ENCODE results near the gene CPT1B. TPM values are rescaled to one million over a fixed set of nuclear protein-coding genes. Genes with fewer than 3 reads are reported as not detected.
"Not testable (repeated sequence)": the region's sequence is repeated elsewhere in the genome, so short reads cannot be mapped to it uniquely, and the experiment has no call there.

Gene CPT1B
- total and polyA plus RNA-seq, 7 donors: 1.4 to 22.6 (median 5.0) TPM

DNA sequence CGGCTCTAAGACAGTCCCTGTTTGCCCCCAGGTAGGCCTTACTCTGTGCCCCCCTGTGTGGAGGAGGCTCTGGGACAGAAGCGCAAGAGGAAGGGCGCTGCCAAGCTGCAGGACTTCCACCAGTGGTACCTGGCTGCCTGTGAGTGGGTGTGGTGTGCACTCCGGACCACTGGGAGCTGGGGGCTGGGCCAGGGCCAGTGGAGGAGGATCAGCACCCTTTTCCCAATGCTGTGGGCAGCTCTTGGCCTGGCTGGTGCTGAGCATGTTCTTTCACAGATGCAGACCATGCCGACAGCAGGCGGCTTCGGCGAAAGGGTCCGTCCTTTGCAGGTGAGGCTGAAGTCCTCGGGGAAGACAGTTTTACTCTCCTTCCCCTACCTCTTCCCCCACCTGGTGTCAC, 56.5 kb downstream of the CPT1B start:
- H3K27ac ChIP-seq: no peak overlapping the region
- no peaks in the 10 kb centered on the region for H3K27me3 ChIP-seq
- peaks cover 45 to 75% (median 53%) of the 10 kb centered on the region in 4 donors for H3K36me3 ChIP-seq
- H3K4me3 ChIP-seq: no peak overlapping the region
- intact Hi-C loops (cut with DNase I): no loop called here
- TF ChIP-seq, protein P1, sequence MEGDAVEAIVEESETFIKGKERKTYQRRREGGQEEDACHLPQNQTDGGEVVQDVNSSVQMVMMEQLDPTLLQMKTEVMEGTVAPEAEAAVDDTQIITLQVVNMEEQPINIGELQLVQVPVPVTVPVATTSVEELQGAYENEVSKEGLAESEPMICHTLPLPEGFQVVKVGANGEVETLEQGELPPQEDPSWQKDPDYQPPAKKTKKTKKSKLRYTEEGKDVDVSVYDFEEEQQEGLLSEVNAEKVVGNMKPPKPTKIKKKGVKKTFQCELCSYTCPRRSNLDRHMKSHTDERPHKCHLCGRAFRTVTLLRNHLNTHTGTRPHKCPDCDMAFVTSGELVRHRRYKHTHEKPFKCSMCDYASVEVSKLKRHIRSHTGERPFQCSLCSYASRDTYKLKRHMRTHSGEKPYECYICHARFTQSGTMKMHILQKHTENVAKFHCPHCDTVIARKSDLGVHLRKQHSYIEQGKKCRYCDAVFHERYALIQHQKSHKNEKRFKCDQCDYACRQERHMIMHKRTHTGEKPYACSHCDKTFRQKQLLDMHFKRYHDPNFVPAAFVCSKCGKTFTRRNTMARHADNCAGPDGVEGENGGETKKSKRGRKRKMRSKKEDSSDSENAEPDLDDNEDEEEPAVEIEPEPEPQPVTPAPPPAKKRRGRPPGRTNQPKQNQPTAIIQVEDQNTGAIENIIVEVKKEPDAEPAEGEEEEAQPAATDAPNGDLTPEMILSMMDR (IDR thresholded peaks at IDR 0.05): no peak
- no peak for TF ChIP-seq POLR2A (IDR thresholded peaks at IDR 0.05)
- no peak for TF ChIP-seq EP300 (IDR thresholded peaks at IDR 0.05)
- no peak for TF ChIP-seq POLR2AphosphoS5 (IDR thresholded peaks at IDR 0.05)
- 88 to 95% methylated on average over 10 of the region's 10 CpGs for WGBS, 2 donors
- no peaks in the 10 kb centered on the region for H3K9me3 ChIP-seq
- H3K4me1 ChIP-seq: peaks cover 0 to 30% (median 20%) of the 10 kb centered on the region in 4 donors
- DNase-seq: no peak

DNA sequence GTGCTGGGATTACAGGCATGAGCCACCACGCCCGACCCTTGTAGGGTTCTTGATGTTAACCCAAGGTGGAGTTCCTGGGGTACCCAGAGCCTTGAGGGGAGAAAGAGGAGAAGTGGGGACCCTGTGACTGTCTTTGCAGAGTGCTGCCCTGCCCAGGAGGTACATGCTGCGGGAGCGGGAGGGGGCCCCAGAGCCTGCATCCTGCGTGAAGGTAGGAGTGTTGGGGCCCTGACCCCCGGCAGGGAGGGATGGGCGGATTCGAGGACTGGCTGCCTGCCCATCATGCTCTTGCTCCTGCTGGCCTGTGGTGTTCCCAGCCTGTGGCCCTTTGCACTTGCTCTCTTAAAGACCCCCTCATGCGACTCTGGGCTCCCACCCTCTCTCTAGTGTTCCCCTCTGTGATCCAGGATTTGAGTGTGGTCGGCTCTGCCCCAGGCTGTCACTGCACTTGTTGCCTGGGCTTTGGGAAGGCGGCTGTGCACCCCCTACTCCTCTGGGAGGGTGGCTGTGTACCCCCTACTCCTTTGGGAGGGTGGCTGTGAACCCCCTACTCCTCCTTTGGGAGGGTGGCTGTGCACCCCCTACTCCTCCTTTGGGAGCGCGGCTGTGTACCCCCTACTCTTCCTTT, 57.3 kb downstream of the CPT1B start:
- DNase-seq: no peak
- Histone ChIP-seq H3K36me3 (peaks cover 45 to 80% (median 54%) of the 10 kb centered on the region in 4 donors), H3K4me3 (no peak overlapping the region), H3K27me3 (no peaks in the 10 kb centered on the region), H3K4me1 (peaks cover 0 to 22% (median 14%) of the 10 kb centered on the region in 4 donors), H3K27ac (no peak overlapping the region), H3K9me3 (no peaks in the 10 kb centered on the region)
- intact Hi-C loops (cut with DNase I): no loop called here
- 93 to 95% methylated on average over 13 of the region's 13 CpGs for WGBS, 2 donors
- TF ChIP-seq POLR2A (IDR thresholded peaks at IDR 0.05): no peak
- TF ChIP-seq POLR2AphosphoS5 (IDR thresholded peaks at IDR 0.05): no peak
- TF ChIP-seq, protein P1 (IDR thresholded peaks at IDR 0.05): no peak
- no peak for TF ChIP-seq EP300 (IDR thresholded peaks at IDR 0.05)

DNA sequence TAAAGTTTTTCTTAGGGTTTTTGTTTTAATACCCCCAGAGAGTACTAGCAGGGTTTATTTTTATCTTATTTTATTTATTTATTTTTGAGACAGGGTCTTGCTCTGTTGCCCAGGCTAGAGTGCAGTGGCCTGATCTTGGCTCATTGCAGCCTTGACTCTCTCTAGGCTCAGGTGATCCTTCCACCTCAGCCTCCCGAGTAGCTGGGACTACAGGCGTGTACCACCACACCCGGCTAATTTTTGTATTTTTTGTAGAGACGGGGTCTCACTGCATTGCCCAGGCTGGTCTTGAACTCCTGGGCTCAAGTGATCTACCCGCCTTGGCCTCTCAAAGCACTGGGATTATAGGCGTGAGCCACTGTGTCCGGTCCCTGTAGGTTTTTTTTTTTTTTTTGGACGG, 58.0 kb downstream of the CPT1B start:
- H3K9me3 ChIP-seq; DNase-seq; H3K4me3 ChIP-seq; H3K27me3 ChIP-seq; intact Hi-C loops (cut with DNase I); H3K27ac ChIP-seq: not testable (repeated sequence)
- peaks cover 45 to 80% (median 54%) of the 10 kb centered on the region in 4 donors for H3K36me3 ChIP-seq
- H3K4me1 ChIP-seq: peaks cover 0 to 19% (median 13%) of the 10 kb centered on the region in 4 donors
- 96% methylated on average over 8 of the region's 8 CpGs for WGBS, 2 donors

- Histone ChIP-seq H3K36me3 (peaks cover 45 to 80% (median 54%) of the 10 kb centered on the region in 4 donors), H3K27ac (no peak overlapping the region), H3K27me3 (no peaks in the 10 kb centered on the region), H3K9me3 (no peaks in the 10 kb centered on the region), H3K4me3 (no peak overlapping the region), H3K4me1 (peaks cover 0 to 9% (median 3%) of the 10 kb centered on the region in 4 donors)
- 98% methylated on average over 8 of the region's 8 CpGs for whole genome bisulfite sequencing, 2 donors
- TF ChIP-seq POLR2AphosphoS5 (IDR thresholded peaks at IDR 0.05): no peak
- no peak for TF ChIP-seq POLR2A (IDR thresholded peaks at IDR 0.05)
- TF ChIP-seq EP300 (IDR thresholded peaks at IDR 0.05): no peak
- DNase-seq: no peak
- intact Hi-C loops (cut with DNase I): no loop called here
Measured at GRCh38 chr22:50519151-50519550, 59.1 kb downstream of the CPT1B start.

Other genes with a start within 250 kb of the CPT1B start
- 10 to 100 TPM; 29.0 to 64.5 (median 43.9) TPM for gene PPP6R2, start 235.1 kb downstream of the CPT1B start, total RNA-seq
- 10 to 100 TPM; 15.0 to 57.5 (median 22.4) TPM for gene PPP6R2, start 235.1 kb downstream of the CPT1B start, polyA plus RNA-seq
- 10 to 100 TPM; 23.2 to 53.7 (median 32.3) TPM for gene SBF1, start 103.4 kb downstream of the CPT1B start, total RNA-seq
- 10 to 100 TPM; 13.8 to 67.3 (median 17.3) TPM for gene SBF1, start 103.4 kb downstream of the CPT1B start, polyA plus RNA-seq
- gene ADM2, start 96.9 kb downstream of the CPT1B start, total RNA-seq: not detected
- gene ADM2, start 96.9 kb downstream of the CPT1B start, polyA plus RNA-seq: 1 to 10 TPM; 1.2 to 8.6 (median 3.2) TPM
- not detected for gene MIOX, start 91.6 kb downstream of the CPT1B start, total RNA-seq
- under 1 TPM in 1 of 3 donors, not detected in 2; 0.20 TPM for gene MIOX, start 91.6 kb downstream of the CPT1B start, polyA plus RNA-seq
- gene LMF2, start 70.7 kb downstream of the CPT1B start, total RNA-seq: 10 to 100 TPM; 24.8 to 52.5 (median 45.3) TPM
- 10 to 100 TPM in 2 of 3 donors, 1 to 10 TPM in 1; 7.2 to 61.1 (median 11.3) TPM for gene LMF2, start 70.7 kb downstream of the CPT1B start, polyA plus RNA-seq
- 10 to 100 TPM; 30.7 to 54.0 (median 35.6) TPM for gene NCAPH2, start 70.2 kb downstream of the CPT1B start, total RNA-seq
- 10 to 100 TPM; 20.3 to 45.3 (median 22.2) TPM for gene NCAPH2, start 70.2 kb downstream of the CPT1B start, polyA plus RNA-seq
- gene SCO2, start 52.8 kb downstream of the CPT1B start, total RNA-seq: 1 to 10 TPM in 3 of 4 donors, not detected in 1; 1.3 to 1.8 (median 1.4) TPM
- gene SCO2, start 52.8 kb downstream of the CPT1B start, polyA plus RNA-seq: 1 to 10 TPM; 3.9 to 5.4 (median 5.1) TPM
- 10 to 100 TPM; 20.0 to 44.3 (median 22.5) TPM for gene TYMP, start 48.4 kb downstream of the CPT1B start, total RNA-seq
- 100 to 1,000 TPM in 1 of 3 donors, 10 to 100 TPM in 2; 17.4 to 169 (median 89.5) TPM for gene TYMP, start 48.4 kb downstream of the CPT1B start, polyA plus RNA-seq
- gene KLHDC7B, start 32.5 kb downstream of the CPT1B start, total RNA-seq: not detected
- 1 to 10 TPM in 1 of 3 donors, not detected in 2; 2.0 TPM for gene KLHDC7B, start 32.5 kb downstream of the CPT1B start, polyA plus RNA-seq
- not detected for gene SYCE3, start 15.5 kb downstream of the CPT1B start, total RNA-seq
- gene SYCE3, start 15.5 kb downstream of the CPT1B start, polyA plus RNA-seq: not detected
- 10 to 100 TPM; 22.0 to 55.1 (median 39.2) TPM for gene CHKB, start 4.4 kb upstream of the CPT1B start, total RNA-seq
- gene CHKB, start 4.4 kb upstream of the CPT1B start, polyA plus RNA-seq: 10 to 100 TPM; 24.7 to 90.0 (median 37.8) TPM
- gene MAPK8IP2, start 22.4 kb upstream of the CPT1B start, total RNA-seq: 1 to 10 TPM in 3 of 4 donors, under 1 TPM in 1; 0.66 to 2.9 (median 2.0) TPM
- 1 to 10 TPM in 1 of 3 donors, under 1 TPM in 2; under 0.01 to 1.9 (median 0.23) TPM for gene MAPK8IP2, start 22.4 kb upstream of the CPT1B start, polyA plus RNA-seq
- 10 to 100 TPM; 19.3 to 26.3 (median 23.8) TPM for gene ARSA, start 49.7 kb upstream of the CPT1B start, total RNA-seq
- gene ARSA, start 49.7 kb upstream of the CPT1B start, polyA plus RNA-seq: 10 to 100 TPM; 10.8 to 56.9 (median 26.8) TPM
- 10 to 100 TPM in 1 of 4 donors, 1 to 10 TPM in 3; 2.5 to 14.4 (median 3.7) TPM for gene SHANK3, start 94.4 kb upstream of the CPT1B start, total RNA-seq
- 1 to 10 TPM in 1 of 3 donors, under 1 TPM in 2; 0.23 to 6.6 (median 0.60) TPM for gene SHANK3, start 94.4 kb upstream of the CPT1B start, polyA plus RNA-seq
- under 1 TPM in 1 of 4 donors, not detected in 3; 0.68 TPM for gene ACR, start 159.8 kb upstream of the CPT1B start, total RNA-seq
- gene ACR, start 159.8 kb upstream of the CPT1B start, polyA plus RNA-seq: under 1 TPM in 1 of 3 donors, not detected in 2; 0.06 TPM
- 10 to 100 TPM; 10.3 to 29.6 (median 13.8) TPM for gene RABL2B, start 205.2 kb upstream of the CPT1B start, total RNA-seq
- gene RABL2B, start 205.2 kb upstream of the CPT1B start, polyA plus RNA-seq: 10 to 100 TPM; 10.4 to 18.0 (median 17.6) TPM

All from sigmoid colon (tissue), 7 donors.